Measurements from ENCODE around the gene GMDS. TPM values are rescaled to one million over a fixed set of nuclear protein-coding genes. Genes with fewer than 3 reads are reported as not detected.

The GMDS gene
- total and polyA plus RNA-seq, 2 donors (not counting 1 experiment from before 2014, with no cell fraction given) = 11.5 to 16.4 TPM

GRCh38 chr6:2008383-2008976, 236.9 kb downstream of the GMDS start:
- Histone ChIP-seq H3K9me3 (ENCODE audit: control extremely low read depth in 1 of 3, control insufficient read depth in 2 of 3, insufficient read depth in 1 of 3, low read length in 2 of 3) (peaks cover 1 to 9% (median 4%) of the 10 kb centered on the region in 3 donors), H3K36me3 (replicated peaks in 1 of 2; ENCODE audit: control extremely low read depth in 1 of 2, control insufficient read depth in 1 of 2, extremely low read depth in 1 of 2, insufficient read depth in 2 of 2, low read length in 1 of 2) (no peaks in the 10 kb centered on the region), H2AFZ (ENCODE audit: insufficient read depth, low read depth, low read length, poor library complexity, severe bottlenecking) (no peak overlapping the region), H4K20me1 (ENCODE audit: control insufficient read depth, insufficient read depth, low read length, poor library complexity, severe bottlenecking) (no peaks in the 10 kb centered on the region), H3K4me1 (ENCODE audit: control insufficient read depth in 2 of 2, insufficient read depth in 2 of 2, low read length in 2 of 2) (no peaks in the 10 kb centered on the region), H3K27me3 (replicated peaks in 1 of 4; ENCODE audit: control extremely low read depth in 1 of 4, control insufficient read depth in 3 of 4, insufficient read depth in 4 of 4, low read length in 3 of 4) (no peaks in the 10 kb centered on the region), H3K4me3 (ENCODE audit: control extremely low read depth in 1 of 5, extremely low read depth in 1 of 5, insufficient read depth in 1 of 5, low read depth in 2 of 5, low read length in 4 of 5) (no peak overlapping the region), H3K79me2 (ENCODE audit: control insufficient read depth, insufficient read depth, low read length) (no peaks in the 10 kb centered on the region), H3K27ac (ENCODE audit: low read length in 2 of 2) (no peak overlapping the region), H3K4me2 (replicated peaks; ENCODE audit: low read depth, low read length, poor library complexity, severe bottlenecking) (no peak overlapping the region), H3K9ac (ENCODE audit: low read length) (no peak overlapping the region)
- ChIA-PET POLR2A (no interaction called here), CTCF (interaction anchor here (0.6 kb wide), 1 partner anchor 384 kb away, joined by 4 read pairs; no protein-coding TSS in a partner anchor)
- Mint-ChIP-seq H3K27me3 (no peaks in the 10 kb centered on the region), H3K4me1 (no peaks in the 10 kb centered on the region), H3K4me3 (no peak overlapping the region), H3K9me3 (ENCODE audit: insufficient read depth) (peaks cover 3% of the 10 kb centered on the region), H3K27ac (no peak overlapping the region)
- DNase-seq (no peak), ATAC-seq (ENCODE audit: low read depth) (no peak)
- no peak for TF ChIP-seq CTCF (IDR thresholded peaks at IDR 0.05)
- TF ChIP-seq EZH2 (IDR thresholded peaks at IDR 0.05; ENCODE audit: borderline replicate concordance, insufficient read depth, low read depth, low read length, poor library complexity, severe bottlenecking) = no peak
- no CpG with 5 or more reads among the region's 2 CpGs for WGBS (ENCODE audit: insufficient coverage)
- intact Hi-C loops (cut with micrococcal nuclease) = no loop called here

- Histone ChIP-seq H3K9ac (ENCODE audit: low read length) (no peak overlapping the region), H3K79me2 (ENCODE audit: control insufficient read depth, insufficient read depth, low read length) (no peaks in the 10 kb centered on the region), H3K36me3 (replicated peaks in 1 of 2; ENCODE audit: control extremely low read depth in 1 of 2, control insufficient read depth in 1 of 2, extremely low read depth in 1 of 2, insufficient read depth in 2 of 2, low read length in 1 of 2) (no peaks in the 10 kb centered on the region), H3K4me3 (ENCODE audit: control extremely low read depth in 1 of 5, extremely low read depth in 1 of 5, insufficient read depth in 1 of 5, low read depth in 2 of 5, low read length in 4 of 5) (no peak overlapping the region), H2AFZ (ENCODE audit: insufficient read depth, low read depth, low read length, poor library complexity, severe bottlenecking) (no peak overlapping the region), H4K20me1 (ENCODE audit: control insufficient read depth, insufficient read depth, low read length, poor library complexity, severe bottlenecking) (no peaks in the 10 kb centered on the region), H3K27me3 (replicated peaks in 1 of 4; ENCODE audit: control extremely low read depth in 1 of 4, control insufficient read depth in 3 of 4, insufficient read depth in 4 of 4, low read length in 3 of 4) (no peaks in the 10 kb centered on the region), H3K9me3 (ENCODE audit: control extremely low read depth in 1 of 3, control insufficient read depth in 2 of 3, insufficient read depth in 1 of 3, low read length in 2 of 3) (peaks cover 1 to 9% (median 4%) of the 10 kb centered on the region in 3 donors), H3K27ac (ENCODE audit: low read length in 2 of 2) (no peak overlapping the region), H3K4me2 (replicated peaks; ENCODE audit: low read depth, low read length, poor library complexity, severe bottlenecking) (no peak overlapping the region), H3K4me1 (ENCODE audit: control insufficient read depth in 2 of 2, insufficient read depth in 2 of 2, low read length in 2 of 2) (no peaks in the 10 kb centered on the region)
- ChIA-PET CTCF (no interaction called here), POLR2A (no interaction called here)
- DNase-seq (no peak), ATAC-seq (ENCODE audit: low read depth) (no peak)
- WGBS (ENCODE audit: insufficient coverage) = 100% methylated on average over 2 of the region's 4 CpGs
- TF ChIP-seq EZH2 (IDR thresholded peaks at IDR 0.05; ENCODE audit: borderline replicate concordance, insufficient read depth, low read depth, low read length, poor library complexity, severe bottlenecking) (no peak), CTCF (IDR thresholded peaks at IDR 0.05) (no peak)
- Mint-ChIP-seq H3K4me3 (no peak overlapping the region), H3K9me3 (ENCODE audit: insufficient read depth) (peaks cover 2% of the 10 kb centered on the region), H3K27ac (no peak overlapping the region), H3K27me3 (no peaks in the 10 kb centered on the region), H3K4me1 (no peaks in the 10 kb centered on the region)
- intact Hi-C loops (cut with micrococcal nuclease) = no loop called here
These were observed 238.2 kb downstream of the GMDS start for GRCh38 chr6:2007165-2007564.
